ENCODE data around the gene CNPPD1.
"Not testable (repeated sequence)": the region's sequence is repeated elsewhere in the genome, so short reads cannot be mapped to it uniquely, and the experiment has no call there.

Gene CNPPD1

DNA sequence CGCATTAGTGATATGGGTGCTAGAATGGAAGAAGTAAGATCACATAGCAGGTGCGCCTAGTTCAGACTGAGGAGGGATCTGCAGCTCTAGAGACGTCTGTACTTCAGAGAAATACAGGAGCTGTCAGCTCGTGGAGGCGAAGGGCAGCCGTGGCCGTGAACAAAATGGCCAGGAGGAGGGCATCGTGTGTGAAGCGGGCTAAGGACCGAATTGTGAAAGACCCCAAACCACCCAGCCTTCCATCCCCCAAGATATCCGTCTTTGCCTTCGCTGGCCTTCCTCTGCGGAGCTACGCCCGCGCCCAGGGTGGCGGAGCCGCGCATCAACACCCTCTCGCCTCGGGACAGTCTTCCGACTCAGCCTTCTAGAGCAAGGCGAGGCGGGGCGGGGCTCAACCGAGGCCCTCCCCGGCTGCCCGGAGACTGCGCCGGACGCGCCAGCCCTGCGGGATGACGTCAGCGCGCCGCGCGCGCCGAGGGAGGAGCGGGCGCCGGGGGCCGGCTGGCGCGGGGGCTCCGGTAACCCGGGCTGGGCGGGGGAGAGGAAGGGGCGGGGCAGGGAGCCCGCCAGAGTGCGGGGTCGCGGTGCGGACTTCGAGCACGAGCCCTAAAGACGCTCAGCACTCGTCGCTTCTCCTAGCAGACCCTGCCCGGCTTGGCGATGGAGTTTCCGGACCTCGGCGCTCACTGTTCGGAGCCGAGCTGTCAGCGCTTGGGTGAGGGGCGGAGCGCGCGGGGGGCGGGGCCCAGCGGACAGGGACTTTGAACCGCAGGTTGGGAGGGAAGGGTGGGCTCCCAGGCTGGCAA is 29.8 kb upstream of the CNPPD1 start, which contains the start of gene ZFAND2B:
TSS of gene ZFAND2B (plus strand) at position 455 of the 806 bp plus-strand sequence. CDS start at position 661, 206 bp downstream.
- in situ Hi-C loops (cut with HindIII; ENCODE audit: low pct_ligation_motif_present, low sequenced_read_pairs), result no loop called here

GRCh38 chr2:219205981-219206327 is 29.2 kb upstream of the CNPPD1 start:
- Histone ChIP-seq H3K27me3 (replicated peaks) (no peaks in the 10 kb centered on the region), H3K4me3 (ENCODE audit: low read depth, low read length) (peak overlapping the region; percentile 75), H3K27ac (no peak overlapping the region), H3K36me3 (replicated peaks) (peaks cover 7% of the 10 kb centered on the region)
- no peak for TF ChIP-seq CTCF (IDR thresholded peaks at IDR 0.05; ENCODE audit: low read depth, low read length, missing control alignments)
- in situ Hi-C loops (cut with HindIII; ENCODE audit: low pct_ligation_motif_present, low sequenced_read_pairs), result no loop called here
- DNase-seq, result no peak

More for the DNA sequence above, 29.8 kb upstream of the CNPPD1 start, which contains the start of gene ZFAND2B:
- H3K4me3 ChIP-seq (ENCODE audit: low read depth, low read length), result peak within 1 kb of the TSS; percentile 75
- H3K36me3 ChIP-seq (replicated peaks), result peaks cover 7% of the 10 kb centered on the region
- H3K27me3 ChIP-seq (replicated peaks), result no peaks in the 10 kb centered on the region
- peak; percentile 85 for DNase-seq
- H3K27ac ChIP-seq, result peak within 1 kb of the TSS; percentile 51
- peak; percentile 18 for TF ChIP-seq CTCF (IDR thresholded peaks at IDR 0.05; ENCODE audit: low read depth, low read length, missing control alignments)

DNA sequence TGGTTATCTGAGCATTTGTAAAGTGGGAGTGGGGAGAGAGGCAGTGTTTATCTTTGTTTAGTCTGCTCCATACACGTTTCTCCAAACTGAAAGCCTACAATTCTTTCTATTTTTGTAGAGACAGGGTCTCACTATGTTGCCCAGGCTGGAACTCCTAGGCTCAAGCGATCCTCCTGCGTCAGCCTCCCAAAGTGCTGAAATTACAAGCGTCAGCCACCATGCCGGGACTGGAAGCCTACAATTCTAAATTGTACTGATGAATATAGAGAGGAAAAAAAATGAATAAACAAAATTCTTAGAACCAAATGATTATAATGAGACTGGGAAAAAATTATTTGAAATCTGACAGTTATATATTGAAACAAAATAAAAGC is 28.4 kb upstream of the CNPPD1 start:
- in situ Hi-C loops (cut with HindIII; ENCODE audit: low pct_ligation_motif_present, low sequenced_read_pairs), result no loop called here
- H3K27ac ChIP-seq, result no peak overlapping the region
- H3K27me3 ChIP-seq (replicated peaks), result no peaks in the 10 kb centered on the region
- no peak overlapping the region for H3K4me3 ChIP-seq (ENCODE audit: low read depth, low read length)
- TF ChIP-seq CTCF (IDR thresholded peaks at IDR 0.05; ENCODE audit: low read depth, low read length, missing control alignments), result no peak
- H3K36me3 ChIP-seq (replicated peaks), result peaks cover 7% of the 10 kb centered on the region
- no peak for DNase-seq

DNA sequence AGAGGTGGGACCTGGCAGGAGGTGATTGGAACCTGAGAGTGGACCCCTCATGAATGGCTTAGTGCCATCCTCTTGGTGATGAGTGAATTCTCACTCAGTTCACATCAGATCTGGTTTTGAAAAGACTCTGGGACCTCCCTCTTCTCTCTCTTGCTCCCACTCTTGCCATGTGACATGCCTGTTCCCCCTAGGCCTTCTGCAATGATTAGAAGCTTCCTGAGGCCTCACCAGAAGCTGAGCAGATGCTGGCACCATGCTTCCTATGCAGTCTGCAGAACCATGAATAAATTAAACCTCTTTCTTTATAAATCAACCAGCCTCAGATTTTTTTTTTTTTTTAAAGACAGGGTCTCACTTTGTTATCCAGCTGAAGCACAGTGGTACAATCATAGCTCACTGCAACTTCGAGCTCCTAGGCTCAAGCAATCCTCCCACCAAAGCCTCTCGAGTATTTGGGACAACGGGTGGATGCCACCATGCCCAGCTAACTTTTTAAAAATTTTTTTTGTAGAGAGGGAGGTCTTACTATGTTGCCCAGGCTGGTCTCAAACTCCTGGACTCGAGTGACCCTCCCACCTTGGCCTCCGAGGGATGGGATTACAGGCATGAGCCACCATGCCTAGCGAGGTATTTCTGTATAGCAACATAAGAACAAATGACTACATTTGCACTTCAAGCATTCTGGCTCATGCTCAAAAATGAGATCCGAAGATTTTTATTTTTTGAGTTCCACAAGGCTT is 27.9 kb upstream of the CNPPD1 start:
- H3K27ac ChIP-seq, result no peak overlapping the region
- H3K36me3 ChIP-seq (replicated peaks), result peaks cover 7% of the 10 kb centered on the region
- H3K4me3 ChIP-seq (ENCODE audit: low read depth, low read length), result no peak overlapping the region
- TF ChIP-seq CTCF (IDR thresholded peaks at IDR 0.05; ENCODE audit: low read depth, low read length, missing control alignments), result no peak
- in situ Hi-C loops (cut with HindIII; ENCODE audit: low pct_ligation_motif_present, low sequenced_read_pairs), result no loop called here
- H3K27me3 ChIP-seq (replicated peaks), result no peaks in the 10 kb centered on the region
- no peak for DNase-seq

GRCh38 chr2:219201331-219201730 is 24.6 kb upstream of the CNPPD1 start:
- in situ Hi-C loops (cut with HindIII; ENCODE audit: low pct_ligation_motif_present, low sequenced_read_pairs); H3K4me3 ChIP-seq (ENCODE audit: low read depth, low read length); H3K36me3 ChIP-seq (replicated peaks); H3K27me3 ChIP-seq (replicated peaks); DNase-seq; H3K27ac ChIP-seq: not testable (repeated sequence)

GRCh38 chr2:219200502-219201326 is 24.0 kb upstream of the CNPPD1 start:
- H3K27me3 ChIP-seq (replicated peaks); H3K27ac ChIP-seq; DNase-seq; H3K4me3 ChIP-seq (ENCODE audit: low read depth, low read length); H3K36me3 ChIP-seq (replicated peaks); in situ Hi-C loops (cut with HindIII; ENCODE audit: low pct_ligation_motif_present, low sequenced_read_pairs): not testable (repeated sequence)

All from brain microvascular endothelial cell (primary cell).